Activated CD4-positive, alpha-beta memory T cell treated with anti-CD3 and anti-CD28 coated beads for 36 hours (primary cell): ENCODE results near the gene EVC2. TPM values are rescaled to one million over a fixed set of nuclear protein-coding genes. Genes with fewer than 3 reads are reported as not detected.
A peak's percentile ranks its signal among the peaks of the same experiment; 100 is the strongest.

Experiments used
- CTCF ChIA-PET: fragments of 350-600 bp; sonication (Branson Sonifier 250); formaldehyde crosslinking; loops from one replicate; lab custom pipeline; 2021; ENCODE audit warnings: antibody characterized with exemption, inconsistent platforms; lab: Charles Lee
- POLR2A ChIA-PET: fragments of 350-600 bp; sonication (Branson Sonifier 250); formaldehyde crosslinking; loops from one replicate; lab custom pipeline; 2021; ENCODE audit warnings: antibody characterized with exemption; lab: Charles Lee
- DNase-seq: peaks from one replicate; pipeline ENCODE4 v3.0.0-alpha.2; 2020
- H3K27ac Mint-ChIP-seq: one replicate; pipeline ENCODE4 v1.8.0; 2021; ENCODE audit warnings: mixed read lengths
- H3K27me3 Mint-ChIP-seq: one replicate; pipeline ENCODE4 v1.8.0; 2021; ENCODE audit warnings: mixed read lengths
- H3K36me3 Mint-ChIP-seq: one replicate; pipeline ENCODE4 v1.8.0; 2021; ENCODE audit warnings: mixed read lengths
- H3K4me1 Mint-ChIP-seq: one replicate; pipeline ENCODE4 v1.8.0; 2021; ENCODE audit warnings: low read depth, mixed read lengths
- H3K4me3 Mint-ChIP-seq: one replicate; pipeline ENCODE4 v1.8.0; 2021; ENCODE audit warnings: mild to moderate bottlenecking, mixed read lengths
- H3K9me3 Mint-ChIP-seq: one replicate; pipeline ENCODE4 v1.8.0; 2021; ENCODE audit warnings: mixed read lengths
- intact Hi-C: fragments of 100-400 bp; cut with micrococcal nuclease; formaldehyde crosslinking; loops from one replicate; pipeline ENCODE4 v1.15.1; 2023
- total RNA-seq, 2 experiments: library from RNA; stranded (reverse); gene quantifications; one replicate each; pipeline ENCODE4 v1.2.3, GENCODE V29; 2021

EVC2 gene
- 1 to 10 TPM; 1.7 to 1.8 TPM for total RNA-seq

DNA sequence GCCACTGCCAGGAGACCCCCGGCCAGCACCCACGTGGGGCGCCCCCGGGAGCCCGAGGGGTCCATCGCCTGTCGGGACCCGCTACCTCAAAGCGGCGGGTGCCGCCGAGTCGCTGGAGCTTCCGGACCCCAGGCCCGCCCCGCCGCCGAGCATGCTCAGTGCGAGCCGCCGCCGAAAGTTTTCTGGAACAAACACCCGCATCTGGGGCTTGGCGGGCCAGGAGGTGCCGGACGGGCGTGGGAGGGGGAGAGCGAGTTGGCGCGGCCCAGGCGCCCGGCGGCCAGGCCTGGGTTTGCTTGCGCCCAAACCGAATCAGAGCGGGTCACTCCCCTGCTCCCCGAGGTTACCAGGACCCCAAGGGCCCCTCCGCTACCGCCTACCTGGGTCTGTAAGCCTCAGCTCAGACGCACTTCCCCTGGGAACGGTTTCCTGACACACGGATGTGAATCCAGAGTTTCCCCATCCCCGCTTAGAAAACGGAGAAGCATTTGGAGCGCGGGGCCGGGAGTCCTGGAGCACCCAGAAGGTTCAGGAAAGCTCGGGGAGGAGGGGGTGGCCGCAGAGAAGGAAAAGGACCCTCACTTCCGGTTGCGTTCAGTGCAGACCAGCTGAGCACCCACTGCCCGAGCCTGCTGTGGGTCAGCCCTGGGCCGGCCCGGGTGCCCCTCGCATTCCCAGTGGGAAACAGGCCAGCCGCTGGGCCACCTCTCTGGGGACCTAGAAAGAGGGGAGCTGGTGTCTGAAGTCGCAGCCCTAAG, at the start of gene EVC2:
Gene EVC2 (minus strand): TSS at position 111 of the 758 bp plus-strand sequence. CDS start 46 bp downstream, at position 65.
- peaks cover 40% of the 10 kb centered on the region for H3K27me3 Mint-ChIP-seq
- H3K4me3 Mint-ChIP-seq: peak within 1 kb of the TSS; percentile 54
- ChIA-PET CTCF (no interaction called here), POLR2A (no interaction called here)
- peaks cover 33% of the 10 kb centered on the region for H3K4me1 Mint-ChIP-seq
- peak; percentile 58 for DNase-seq
- H3K27ac Mint-ChIP-seq: no peak within 1 kb of the TSS
- H3K9me3 Mint-ChIP-seq: peaks cover 14% of the 10 kb centered on the region
- H3K36me3 Mint-ChIP-seq: peaks cover 8% of the 10 kb centered on the region
- intact Hi-C loops: no loop called here

- Mint-ChIP-seq H3K4me3 (no peak overlapping the region), H3K4me1 (peaks cover 14% of the 10 kb centered on the region), H3K36me3 (no peaks in the 10 kb centered on the region), H3K27me3 (no peaks in the 10 kb centered on the region), H3K27ac (no peak overlapping the region), H3K9me3 (no peaks in the 10 kb centered on the region)
- CTCF ChIA-PET: no interaction called here
- intact Hi-C loops: loop anchor here (2.0 kb wide), 1 partner anchor 105 kb away; no protein-coding TSS in a partner anchor
- POLR2A ChIA-PET: interaction anchor here (1.0 kb wide), 1 partner anchor 47 kb away, joined by 3 read pairs; the partner anchor contains the start of gene EVC
- DNase-seq: no peak
These were observed 49.6 kb upstream of the EVC2 start for GRCh38 chr4:5757954-5758353.

- ChIA-PET POLR2A (interaction anchor here (1.0 kb wide), 1 partner anchor 47 kb away, joined by 3 read pairs; the partner anchor contains the start of gene EVC), CTCF (no interaction called here)
- no peaks in the 10 kb centered on the region for H3K27me3 Mint-ChIP-seq
- no peak for DNase-seq
- intact Hi-C loops: no loop called here
- H3K4me3 Mint-ChIP-seq: no peak overlapping the region
- H3K9me3 Mint-ChIP-seq: no peaks in the 10 kb centered on the region
- no peak overlapping the region for H3K27ac Mint-ChIP-seq
- H3K4me1 Mint-ChIP-seq: peaks cover 14% of the 10 kb centered on the region
- H3K36me3 Mint-ChIP-seq: no peaks in the 10 kb centered on the region
These were observed 49.2 kb upstream of the EVC2 start for GRCh38 chr4:5757536-5757935.

- Mint-ChIP-seq H3K4me1 (peaks cover 14% of the 10 kb centered on the region), H3K9me3 (no peaks in the 10 kb centered on the region), H3K4me3 (no peak overlapping the region), H3K27ac (no peak overlapping the region), H3K27me3 (no peaks in the 10 kb centered on the region), H3K36me3 (no peaks in the 10 kb centered on the region)
- POLR2A ChIA-PET: no interaction called here
- DNase-seq: no peak
- CTCF ChIA-PET: no interaction called here
- intact Hi-C loops: no loop called here
These were observed 48.7 kb upstream of the EVC2 start for GRCh38 chr4:5757091-5757490.

DNA sequence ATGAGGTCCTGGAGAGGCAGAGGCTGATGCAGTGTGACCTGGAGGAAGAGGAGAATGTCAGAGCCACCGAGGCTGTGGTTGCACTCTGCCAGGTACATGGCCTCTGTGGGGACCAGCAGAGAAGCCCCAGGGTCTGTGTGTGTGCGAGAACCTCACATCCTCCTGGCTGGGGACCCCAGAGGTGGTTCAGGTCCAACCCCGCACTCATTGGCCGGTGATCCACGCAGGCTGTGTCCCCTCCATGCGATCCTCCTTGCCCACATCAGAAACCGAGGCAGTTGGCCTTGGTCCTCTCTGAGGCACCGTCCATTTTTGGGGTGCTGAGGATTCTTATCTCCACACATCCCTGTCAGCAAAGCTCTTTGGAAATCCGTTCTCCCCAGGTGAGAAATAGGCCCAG, 47.9 kb upstream of the EVC2 start:
- H3K4me3 Mint-ChIP-seq: no peak overlapping the region
- H3K9me3 Mint-ChIP-seq: no peaks in the 10 kb centered on the region
- no peaks in the 10 kb centered on the region for H3K27me3 Mint-ChIP-seq
- CTCF ChIA-PET: no interaction called here
- DNase-seq: no peak
- H3K4me1 Mint-ChIP-seq: peaks cover 14% of the 10 kb centered on the region
- intact Hi-C loops: no loop called here
- H3K36me3 Mint-ChIP-seq: no peaks in the 10 kb centered on the region
- H3K27ac Mint-ChIP-seq: no peak overlapping the region
- POLR2A ChIA-PET: no interaction called here

DNA sequence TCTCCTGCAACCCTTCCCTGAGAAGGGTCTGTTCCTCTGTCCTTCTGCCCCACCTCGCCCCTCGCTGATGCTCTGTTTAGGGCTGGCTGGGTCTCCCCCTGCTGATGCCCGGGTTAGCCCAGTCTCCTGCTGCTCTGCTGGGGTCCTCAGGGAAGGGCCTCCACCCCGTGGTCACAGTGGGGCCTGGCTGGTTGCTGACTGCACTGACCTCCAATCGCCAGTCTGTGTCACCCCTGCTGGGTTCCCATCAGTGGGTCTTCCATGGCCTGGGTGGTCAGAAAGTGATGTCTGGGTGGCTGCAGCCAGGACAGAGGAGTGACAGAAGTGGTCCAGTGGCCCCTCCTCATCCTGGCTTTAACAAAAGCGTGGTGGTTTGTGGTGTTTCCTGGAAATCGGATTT, 47.3 kb upstream of the EVC2 start:
- DNase-seq: no peak

DNA sequence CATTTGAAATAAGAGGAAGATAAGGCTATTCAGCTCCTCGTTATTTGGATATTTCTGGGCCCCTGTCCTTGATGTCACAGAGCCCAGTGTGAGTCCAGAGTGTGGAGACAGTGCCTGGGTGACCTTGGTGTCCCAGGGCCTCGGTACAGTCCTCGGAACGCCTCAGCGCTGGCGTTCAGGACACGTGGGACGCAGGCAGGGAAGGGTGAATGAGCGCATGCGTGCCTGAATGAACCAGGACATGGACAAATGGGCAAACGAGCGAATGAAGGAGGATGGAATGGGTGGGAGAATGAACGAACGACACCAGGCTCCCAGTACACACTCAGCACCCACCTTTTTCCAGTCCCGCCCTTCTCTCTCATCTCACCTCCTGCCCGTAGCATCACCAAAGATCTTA, 46.8 kb upstream of the EVC2 start:
- Mint-ChIP-seq H3K4me1 (peaks cover 14% of the 10 kb centered on the region), H3K4me3 (no peak overlapping the region), H3K36me3 (no peaks in the 10 kb centered on the region), H3K9me3 (no peaks in the 10 kb centered on the region), H3K27ac (no peak overlapping the region), H3K27me3 (no peaks in the 10 kb centered on the region)
- intact Hi-C loops: no loop called here
- ChIA-PET CTCF (no interaction called here), POLR2A (no interaction called here)
- DNase-seq: no peak

More for the DNA sequence above, 47.3 kb upstream of the EVC2 start:
- POLR2A ChIA-PET: no interaction called here
- H3K27me3 Mint-ChIP-seq: no peaks in the 10 kb centered on the region
- H3K9me3 Mint-ChIP-seq: no peaks in the 10 kb centered on the region
- CTCF ChIA-PET: no interaction called here
- H3K4me3 Mint-ChIP-seq: no peak overlapping the region
- intact Hi-C loops: no loop called here
- H3K36me3 Mint-ChIP-seq: no peaks in the 10 kb centered on the region
- H3K4me1 Mint-ChIP-seq: peaks cover 14% of the 10 kb centered on the region
- H3K27ac Mint-ChIP-seq: no peak overlapping the region

- no peak overlapping the region for H3K27ac Mint-ChIP-seq
- intact Hi-C loops: no loop called here
- DNase-seq: no peak
- ChIA-PET POLR2A (no interaction called here), CTCF (interaction anchor here (0.5 kb wide), 1 partner anchor 1134 kb away, joined by 3 read pairs; no protein-coding TSS in a partner anchor)
- no peaks in the 10 kb centered on the region for H3K27me3 Mint-ChIP-seq
- no peak overlapping the region for H3K4me3 Mint-ChIP-seq
- H3K4me1 Mint-ChIP-seq: peaks cover 14% of the 10 kb centered on the region
- no peaks in the 10 kb centered on the region for H3K9me3 Mint-ChIP-seq
- H3K36me3 Mint-ChIP-seq: no peaks in the 10 kb centered on the region
These were observed 46.1 kb upstream of the EVC2 start for GRCh38 chr4:5754529-5754881.

- no peak for DNase-seq
- Mint-ChIP-seq H3K36me3 (no peaks in the 10 kb centered on the region), H3K4me3 (no peak overlapping the region)
These were observed 45.6 kb upstream of the EVC2 start for GRCh38 chr4:5753766-5754528.

DNA sequence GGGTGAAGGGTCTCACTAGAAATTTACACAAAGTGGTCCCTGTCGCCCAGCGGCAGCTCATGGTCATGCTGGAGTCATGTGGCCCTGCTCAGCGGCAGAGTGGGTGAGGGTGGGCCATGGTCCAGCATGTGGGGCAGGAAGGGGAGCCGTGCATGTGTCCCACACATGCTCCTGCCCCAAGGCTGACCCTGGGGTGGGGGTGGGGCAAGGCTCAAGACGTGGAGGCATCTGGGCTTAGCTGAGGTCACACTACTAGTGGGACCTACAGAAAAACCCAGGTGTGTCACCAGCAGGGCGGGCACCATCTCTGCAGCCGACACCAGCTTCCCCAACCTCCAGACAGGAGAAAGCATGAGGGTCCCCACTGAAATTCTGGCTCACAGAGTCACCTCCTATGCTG, 45.0 kb upstream of the EVC2 start:
- intact Hi-C loops: no loop called here
- ChIA-PET POLR2A (no interaction called here), CTCF (no interaction called here)
- no peak for DNase-seq
- Mint-ChIP-seq H3K27ac (no peak overlapping the region), H3K9me3 (no peaks in the 10 kb centered on the region), H3K4me1 (peaks cover 7% of the 10 kb centered on the region), H3K4me3 (no peak overlapping the region), H3K27me3 (no peaks in the 10 kb centered on the region), H3K36me3 (no peaks in the 10 kb centered on the region)

More at GRCh38 chr4:5753766-5754528, 45.6 kb upstream of the EVC2 start:
- ChIA-PET POLR2A (no interaction called here), CTCF (interaction anchor here (0.5 kb wide), 1 partner anchor 1134 kb away, joined by 3 read pairs; no protein-coding TSS in a partner anchor)
- intact Hi-C loops: no loop called here
- peaks cover 13% of the 10 kb centered on the region for H3K4me1 Mint-ChIP-seq
- H3K27ac Mint-ChIP-seq: no peak overlapping the region
- no peaks in the 10 kb centered on the region for H3K9me3 Mint-ChIP-seq
- H3K27me3 Mint-ChIP-seq: no peaks in the 10 kb centered on the region

DNA sequence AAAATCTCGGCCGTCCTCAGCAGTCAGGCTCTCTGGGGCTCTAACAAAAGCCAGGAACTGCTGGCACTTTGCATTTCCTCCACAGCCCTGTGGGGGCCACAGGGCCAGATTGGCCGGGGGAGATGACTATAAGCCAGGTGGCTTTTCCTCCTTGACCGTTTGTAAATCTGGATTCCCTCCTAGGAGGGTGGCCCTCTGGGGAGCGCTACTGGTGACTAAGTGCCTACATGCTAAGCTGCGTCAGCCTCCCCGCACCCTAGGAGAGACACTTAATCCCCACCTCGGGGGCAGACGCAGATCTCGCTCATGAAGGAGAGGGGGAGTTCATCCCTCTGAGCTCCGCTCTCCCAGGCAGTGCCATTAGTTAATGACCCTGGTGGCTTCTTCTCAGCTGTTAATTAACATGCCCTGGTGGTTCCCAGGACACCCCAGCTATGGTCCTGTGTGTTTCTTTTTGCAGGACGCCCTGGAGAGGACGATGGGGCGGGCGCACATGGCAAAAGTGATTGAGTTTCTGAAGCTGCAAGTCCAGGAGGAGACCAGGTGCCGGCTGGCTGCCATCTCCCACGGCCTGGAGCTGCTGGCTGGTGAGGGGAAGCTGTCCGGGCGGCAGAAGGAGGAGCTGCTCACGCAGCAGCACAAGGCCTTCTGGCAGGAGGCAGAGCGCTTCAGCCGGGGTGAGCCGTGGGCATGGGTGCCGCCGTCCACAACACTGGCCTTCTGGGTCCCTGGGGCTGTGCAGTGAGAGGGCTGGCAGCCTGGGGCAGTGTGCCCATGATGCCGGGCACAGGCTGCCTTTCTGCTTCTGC, 44.2 kb upstream of the EVC2 start:
- no peak overlapping the region for H3K27ac Mint-ChIP-seq
- H3K36me3 Mint-ChIP-seq: no peaks in the 10 kb centered on the region
- no peak overlapping the region for H3K4me3 Mint-ChIP-seq
- no peaks in the 10 kb centered on the region for H3K27me3 Mint-ChIP-seq
- H3K4me1 Mint-ChIP-seq: no peaks in the 10 kb centered on the region
- intact Hi-C loops: no loop called here
- ChIA-PET CTCF (no interaction called here), POLR2A (no interaction called here)
- no peak for DNase-seq
- no peaks in the 10 kb centered on the region for H3K9me3 Mint-ChIP-seq
